ENCODE data around the gene AUTS2.

The AUTS2 gene

DNA sequence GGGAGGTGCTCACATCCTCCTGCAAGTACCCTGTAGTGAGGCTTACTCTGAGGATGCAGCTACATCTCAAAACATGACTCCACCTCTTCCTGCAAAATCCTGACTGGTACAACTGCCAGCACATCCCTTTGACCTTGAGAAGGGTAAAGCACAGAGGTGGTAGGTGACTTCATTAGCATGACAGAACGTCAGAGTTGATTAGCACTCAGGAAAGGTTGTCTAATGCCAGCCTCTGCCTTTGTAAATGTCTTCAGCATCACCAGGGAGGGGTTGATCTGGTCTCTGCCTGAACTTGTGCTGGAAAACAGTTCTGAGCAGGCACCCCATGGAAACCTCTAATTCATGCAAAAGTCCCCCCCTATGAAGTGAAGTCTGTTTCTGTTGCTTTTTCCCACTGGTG lies 942.4 kb downstream of the AUTS2 start:
- TF ChIP-seq, protein P1, sequence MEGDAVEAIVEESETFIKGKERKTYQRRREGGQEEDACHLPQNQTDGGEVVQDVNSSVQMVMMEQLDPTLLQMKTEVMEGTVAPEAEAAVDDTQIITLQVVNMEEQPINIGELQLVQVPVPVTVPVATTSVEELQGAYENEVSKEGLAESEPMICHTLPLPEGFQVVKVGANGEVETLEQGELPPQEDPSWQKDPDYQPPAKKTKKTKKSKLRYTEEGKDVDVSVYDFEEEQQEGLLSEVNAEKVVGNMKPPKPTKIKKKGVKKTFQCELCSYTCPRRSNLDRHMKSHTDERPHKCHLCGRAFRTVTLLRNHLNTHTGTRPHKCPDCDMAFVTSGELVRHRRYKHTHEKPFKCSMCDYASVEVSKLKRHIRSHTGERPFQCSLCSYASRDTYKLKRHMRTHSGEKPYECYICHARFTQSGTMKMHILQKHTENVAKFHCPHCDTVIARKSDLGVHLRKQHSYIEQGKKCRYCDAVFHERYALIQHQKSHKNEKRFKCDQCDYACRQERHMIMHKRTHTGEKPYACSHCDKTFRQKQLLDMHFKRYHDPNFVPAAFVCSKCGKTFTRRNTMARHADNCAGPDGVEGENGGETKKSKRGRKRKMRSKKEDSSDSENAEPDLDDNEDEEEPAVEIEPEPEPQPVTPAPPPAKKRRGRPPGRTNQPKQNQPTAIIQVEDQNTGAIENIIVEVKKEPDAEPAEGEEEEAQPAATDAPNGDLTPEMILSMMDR (IDR thresholded peaks at IDR 0.05; ENCODE audit: low read depth, low read length, missing control alignments) = no peak
- H3K4me3 ChIP-seq (replicated peaks; ENCODE audit: low read depth, low read length) = no peak overlapping the region
- DNase-seq (ENCODE audit: extremely low read depth, low read depth) = no peak

DNA sequence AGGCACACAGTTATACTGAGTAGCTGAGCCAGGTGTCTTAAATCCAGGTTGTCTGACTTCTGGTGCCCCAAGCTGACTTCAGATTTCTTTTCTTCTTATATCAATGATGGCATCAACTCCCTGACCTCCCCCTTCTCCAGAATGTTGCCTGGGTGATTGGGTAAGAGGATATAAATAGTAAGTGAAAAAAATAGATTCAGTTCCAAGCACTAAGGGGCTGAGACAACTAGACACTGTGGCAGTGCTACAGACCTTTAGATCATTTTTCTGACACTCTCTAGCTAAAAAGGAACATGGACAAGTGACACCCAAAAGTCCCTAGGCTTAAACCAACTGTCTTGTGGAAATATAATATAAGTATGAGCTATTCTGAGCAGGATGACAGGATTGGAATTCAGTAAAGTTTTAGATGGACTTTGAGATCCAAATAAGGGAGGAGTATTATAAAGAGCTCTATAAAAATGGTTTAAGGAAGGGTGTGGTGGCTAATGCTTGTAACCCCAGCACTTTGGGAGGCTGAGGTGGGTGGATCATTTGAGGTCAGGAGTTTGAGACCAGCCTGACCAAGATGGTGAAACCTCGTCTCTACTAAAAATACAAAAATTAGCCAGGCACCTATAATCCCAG lies 944.6 kb downstream of the AUTS2 start:
- no peak overlapping the region for H3K4me3 ChIP-seq (replicated peaks; ENCODE audit: low read depth, low read length)
- TF ChIP-seq, protein P1 (IDR thresholded peaks at IDR 0.05; ENCODE audit: low read depth, low read length, missing control alignments) = no peak
- DNase-seq (ENCODE audit: extremely low read depth, low read depth) = no peak

DNA sequence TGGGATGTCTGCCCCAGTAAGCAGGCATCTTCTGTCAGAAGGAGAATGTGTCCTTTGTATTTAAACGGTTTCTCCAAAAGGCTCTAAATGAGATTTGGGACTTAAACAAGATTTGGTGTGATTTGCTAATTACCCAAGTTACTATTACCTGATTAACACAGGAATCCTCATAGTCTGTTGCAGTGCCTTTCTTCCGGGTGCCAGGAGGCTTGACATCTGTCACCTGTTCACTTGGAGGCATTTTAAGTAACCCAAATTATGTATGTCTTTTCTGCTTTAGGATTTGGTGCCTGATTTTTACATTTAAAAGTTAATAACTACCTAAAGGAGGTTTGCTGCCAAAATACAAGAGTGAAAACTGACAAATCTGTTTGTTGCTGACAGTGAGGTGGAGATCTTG lies 945.7 kb downstream of the AUTS2 start:
- H3K4me3 ChIP-seq (replicated peaks; ENCODE audit: low read depth, low read length) = no peak overlapping the region
- TF ChIP-seq, protein P1 (IDR thresholded peaks at IDR 0.05; ENCODE audit: low read depth, low read length, missing control alignments) = no peak
- DNase-seq (ENCODE audit: extremely low read depth, low read depth) = no peak

DNA sequence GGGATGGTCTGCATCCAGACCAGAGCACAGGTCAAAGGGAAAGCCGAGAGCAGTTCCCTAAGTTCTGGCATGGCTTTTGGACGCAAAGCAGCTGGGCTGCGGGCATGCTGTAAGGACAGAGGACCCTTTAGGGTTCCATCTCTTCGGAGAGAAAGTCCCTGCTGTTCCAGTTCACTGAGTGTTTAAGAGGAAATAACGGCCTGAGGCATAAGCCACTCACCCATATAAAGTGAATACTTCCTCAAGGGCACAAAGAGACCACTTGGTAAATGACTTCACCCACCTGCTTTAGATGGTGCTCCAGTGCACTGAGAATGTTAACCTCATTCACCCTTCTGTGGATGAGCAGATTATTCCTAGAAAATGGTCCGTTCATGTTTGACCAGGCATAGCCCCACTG lies 946.9 kb downstream of the AUTS2 start:
- no peak overlapping the region for H3K4me3 ChIP-seq (replicated peaks; ENCODE audit: low read depth, low read length)
- DNase-seq (ENCODE audit: extremely low read depth, low read depth) = no peak
- TF ChIP-seq, protein P1 (IDR thresholded peaks at IDR 0.05; ENCODE audit: low read depth, low read length, missing control alignments) = no peak

DNA sequence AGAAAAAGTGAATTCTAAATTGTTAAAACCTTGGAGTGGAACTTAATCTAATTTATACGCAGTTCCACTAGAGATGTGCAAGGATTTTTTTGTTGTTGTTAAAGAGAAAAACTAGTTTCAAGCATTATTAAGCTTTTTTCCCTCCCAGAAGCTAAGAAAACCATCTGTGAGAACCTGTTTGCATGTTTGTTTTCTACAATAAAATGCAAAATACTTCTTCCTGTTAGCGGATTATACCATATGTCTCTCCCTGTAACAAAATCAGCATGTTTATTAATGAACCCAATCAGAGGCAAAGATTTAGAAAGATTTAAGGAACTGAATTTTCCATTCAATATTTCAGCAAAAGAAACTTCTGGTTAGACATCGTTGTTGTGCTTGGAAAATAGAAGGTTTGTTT lies 953.9 kb downstream of the AUTS2 start:
- no peak overlapping the region for H3K4me3 ChIP-seq (replicated peaks; ENCODE audit: low read depth, low read length)
- TF ChIP-seq, protein P1 (IDR thresholded peaks at IDR 0.05; ENCODE audit: low read depth, low read length, missing control alignments) = no peak
- DNase-seq (ENCODE audit: extremely low read depth, low read depth) = no peak

DNA sequence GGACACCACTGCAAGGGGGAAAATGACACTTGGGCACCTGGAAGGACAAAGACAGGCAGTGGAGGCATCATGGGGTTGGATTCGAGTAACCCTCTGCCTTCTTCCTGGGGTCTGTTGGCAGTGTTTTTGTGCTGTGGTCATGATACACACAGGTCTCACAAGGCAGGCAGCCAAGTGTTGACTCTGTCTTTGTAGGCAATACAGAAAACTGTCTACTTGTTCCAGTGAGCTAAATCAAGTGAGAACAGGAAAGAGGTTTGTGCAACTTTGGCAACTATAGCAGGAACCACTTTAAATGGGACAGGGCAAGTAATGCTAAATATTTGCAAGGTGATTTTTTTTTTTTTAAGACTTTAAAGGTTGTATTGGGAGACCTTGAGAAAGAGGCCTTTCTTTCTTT lies 955.1 kb downstream of the AUTS2 start:
- no peak for DNase-seq (ENCODE audit: extremely low read depth, low read depth)
- TF ChIP-seq, protein P1 (IDR thresholded peaks at IDR 0.05; ENCODE audit: low read depth, low read length, missing control alignments) = no peak
- no peak overlapping the region for H3K4me3 ChIP-seq (replicated peaks; ENCODE audit: low read depth, low read length)

DNA sequence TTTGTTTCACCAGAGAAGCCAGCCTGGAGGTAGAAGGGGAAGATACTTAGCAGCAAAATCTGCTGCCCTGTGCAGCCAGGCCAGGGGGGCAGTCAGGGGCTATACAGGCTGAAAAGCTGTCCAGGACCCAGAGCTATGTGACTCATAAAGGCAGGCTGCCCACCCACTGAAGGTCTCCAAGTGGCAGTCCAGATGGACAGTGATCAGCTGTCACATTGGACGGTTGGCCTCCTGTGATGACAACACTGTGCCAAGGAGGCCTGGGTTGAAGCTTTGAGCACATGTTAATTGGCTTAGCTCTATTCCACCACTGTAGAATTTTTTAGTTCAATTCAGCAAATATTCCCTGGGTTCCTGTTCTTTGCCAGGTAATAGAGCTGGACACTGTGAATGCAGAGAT lies 956.4 kb downstream of the AUTS2 start:
- DNase-seq (ENCODE audit: extremely low read depth, low read depth) = no peak
- H3K4me3 ChIP-seq (replicated peaks; ENCODE audit: low read depth, low read length) = no peak overlapping the region
- TF ChIP-seq, protein P1 (IDR thresholded peaks at IDR 0.05; ENCODE audit: low read depth, low read length, missing control alignments) = no peak

Data from HFF-Myc (cell line).